Hepatocyte (in vitro differentiated cells): ENCODE results near the gene DEFB125.

ENCODE experiments used
- EZH2 ChIP-seq: fragments of 200-600 bp; sonication (generic); IDR thresholded peaks from 2 replicates; pipeline ENCODE4 v1.6.1; 2016; ENCODE audit warnings: antibody characterized with exemption, mild to moderate bottlenecking, borderline replicate concordance
- EZH2phosphoT487 ChIP-seq: fragments of 200-600 bp; sonication (generic); IDR thresholded peaks from one replicate; pipeline ENCODE4 v1.6.1; 2018; ENCODE audit warnings: antibody characterized with exemption, mild to moderate bottlenecking, low read depth, moderate library complexity; ENCODE audit not compliant: unreplicated experiment, severe bottlenecking
- TF ChIP-seq, protein P1 (sequence below): fragments of 200-600 bp; sonication (generic); IDR thresholded peaks from 2 replicates; pipeline ENCODE4 v1.5.1; 2016; ENCODE audit warnings: antibody characterized with exemption, mild to moderate bottlenecking; ENCODE audit not compliant: poor library complexity

DNA sequence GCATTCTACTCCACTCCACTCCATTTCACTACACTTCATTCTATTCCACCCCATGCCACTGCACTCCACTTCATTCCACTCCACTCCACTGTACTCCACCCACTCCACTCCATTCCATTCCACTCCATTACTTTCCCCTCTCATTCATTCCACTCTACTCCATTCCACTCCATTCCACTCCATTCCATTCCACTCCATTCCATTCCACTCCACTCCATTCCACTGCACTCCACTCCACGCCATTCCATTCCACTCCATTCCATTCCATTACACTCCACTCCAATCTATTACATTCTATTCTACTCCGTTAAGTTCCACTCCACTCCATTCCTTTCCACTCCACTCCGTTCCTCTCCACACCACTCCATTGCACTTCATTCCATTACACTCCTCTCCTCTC lies 25.0 kb upstream of the DEFB125 start:
- TF ChIP-seq EZH2, result no peak
- TF ChIP-seq, protein P1, sequence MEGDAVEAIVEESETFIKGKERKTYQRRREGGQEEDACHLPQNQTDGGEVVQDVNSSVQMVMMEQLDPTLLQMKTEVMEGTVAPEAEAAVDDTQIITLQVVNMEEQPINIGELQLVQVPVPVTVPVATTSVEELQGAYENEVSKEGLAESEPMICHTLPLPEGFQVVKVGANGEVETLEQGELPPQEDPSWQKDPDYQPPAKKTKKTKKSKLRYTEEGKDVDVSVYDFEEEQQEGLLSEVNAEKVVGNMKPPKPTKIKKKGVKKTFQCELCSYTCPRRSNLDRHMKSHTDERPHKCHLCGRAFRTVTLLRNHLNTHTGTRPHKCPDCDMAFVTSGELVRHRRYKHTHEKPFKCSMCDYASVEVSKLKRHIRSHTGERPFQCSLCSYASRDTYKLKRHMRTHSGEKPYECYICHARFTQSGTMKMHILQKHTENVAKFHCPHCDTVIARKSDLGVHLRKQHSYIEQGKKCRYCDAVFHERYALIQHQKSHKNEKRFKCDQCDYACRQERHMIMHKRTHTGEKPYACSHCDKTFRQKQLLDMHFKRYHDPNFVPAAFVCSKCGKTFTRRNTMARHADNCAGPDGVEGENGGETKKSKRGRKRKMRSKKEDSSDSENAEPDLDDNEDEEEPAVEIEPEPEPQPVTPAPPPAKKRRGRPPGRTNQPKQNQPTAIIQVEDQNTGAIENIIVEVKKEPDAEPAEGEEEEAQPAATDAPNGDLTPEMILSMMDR, result no peak
- no peak for TF ChIP-seq EZH2phosphoT487
